ENCODE results near the gene ITPKB.

GRCh38 chr1:226652613-226653012, 86.5 kb downstream of the ITPKB start:
- TF ChIP-seq CTCF (IDR thresholded peaks at IDR 0.05), result no peak
- no peak for TF ChIP-seq POLR2A (IDR thresholded peaks at IDR 0.05)
